Stimulated activated naive CD8-positive, alpha-beta T cell treated with anti-CD3 and anti-CD28 coated beads, Interleukin-15, Interleukin-2, amounts not matched to agents 100 ng/mL and 50 ng/mL, for 24 hours (primary cell): ENCODE results near the gene OR2C1.

Experiments used
- H3K27ac Mint-ChIP-seq: one replicate; pipeline ENCODE4 v1.8.0; 2021; ENCODE audit warnings: mild to moderate bottlenecking, mixed read lengths
- H3K27me3 Mint-ChIP-seq: one replicate; pipeline ENCODE4 v1.8.0; 2021; ENCODE audit warnings: mixed read lengths
- H3K36me3 Mint-ChIP-seq: one replicate; pipeline ENCODE4 v1.8.0; 2021; ENCODE audit warnings: low read depth, mixed read lengths
- H3K4me1 Mint-ChIP-seq: one replicate; pipeline ENCODE4 v1.8.0; 2021; ENCODE audit warnings: low read depth, mixed read lengths
- H3K4me3 Mint-ChIP-seq: one replicate; pipeline ENCODE4 v1.8.0; 2021; ENCODE audit warnings: mild to moderate bottlenecking, mixed read lengths
- H3K9me3 Mint-ChIP-seq: one replicate; pipeline ENCODE4 v1.8.0; 2021; ENCODE audit warnings: mixed read lengths

OR2C1 gene

DNA sequence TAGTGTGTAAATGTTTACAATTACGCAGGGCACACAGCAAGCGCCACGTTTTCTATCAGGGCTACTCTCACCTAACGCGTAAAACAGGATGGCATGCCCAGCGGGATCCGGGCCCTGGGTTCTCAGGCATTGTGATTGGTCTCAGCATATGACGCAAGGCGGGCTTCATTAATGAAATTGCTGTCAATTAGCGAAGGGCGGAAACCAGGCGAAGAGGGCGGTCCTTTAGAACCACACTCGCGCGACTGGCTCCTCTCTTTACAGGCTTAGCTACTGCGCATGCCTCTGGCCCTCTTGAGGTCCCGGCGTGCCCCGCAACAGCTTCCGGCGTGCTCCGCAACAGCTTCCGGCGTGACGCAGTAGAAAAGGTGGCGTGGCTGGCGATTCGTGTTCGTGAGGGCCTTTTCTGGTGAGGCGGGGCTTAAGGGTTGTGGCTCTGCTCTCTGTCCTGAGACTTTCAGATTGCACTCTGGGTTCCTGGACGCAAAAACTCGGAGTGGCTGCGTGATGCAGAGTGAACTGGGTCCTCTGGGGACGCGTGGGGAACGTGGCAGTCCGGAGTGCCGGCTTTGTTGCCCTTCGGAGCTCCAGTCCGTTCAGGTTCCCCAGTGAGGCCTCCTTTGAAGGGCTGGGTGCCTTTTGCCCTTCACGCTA is 9.2 kb downstream of the OR2C1 start:
- H3K4me1 Mint-ChIP-seq, result peaks cover 14% of the 10 kb centered on the region
- peaks cover 16% of the 10 kb centered on the region for H3K36me3 Mint-ChIP-seq
- H3K27ac Mint-ChIP-seq, result peak overlapping the region; percentile 87
- peak overlapping the region; percentile 83 for H3K4me3 Mint-ChIP-seq
- H3K27me3 Mint-ChIP-seq, result peaks cover 24% of the 10 kb centered on the region
- H3K9me3 Mint-ChIP-seq, result peaks cover 12% of the 10 kb centered on the region

- Mint-ChIP-seq H3K27me3 (no peaks in the 10 kb centered on the region), H3K36me3 (peaks cover 21% of the 10 kb centered on the region), H3K27ac (no peak overlapping the region), H3K9me3 (peaks cover 12% of the 10 kb centered on the region), H3K4me1 (peaks cover 14% of the 10 kb centered on the region), H3K4me3 (no peak overlapping the region)
Observed at GRCh38 chr16:3369073-3369472, 13.4 kb downstream of the OR2C1 start.

DNA sequence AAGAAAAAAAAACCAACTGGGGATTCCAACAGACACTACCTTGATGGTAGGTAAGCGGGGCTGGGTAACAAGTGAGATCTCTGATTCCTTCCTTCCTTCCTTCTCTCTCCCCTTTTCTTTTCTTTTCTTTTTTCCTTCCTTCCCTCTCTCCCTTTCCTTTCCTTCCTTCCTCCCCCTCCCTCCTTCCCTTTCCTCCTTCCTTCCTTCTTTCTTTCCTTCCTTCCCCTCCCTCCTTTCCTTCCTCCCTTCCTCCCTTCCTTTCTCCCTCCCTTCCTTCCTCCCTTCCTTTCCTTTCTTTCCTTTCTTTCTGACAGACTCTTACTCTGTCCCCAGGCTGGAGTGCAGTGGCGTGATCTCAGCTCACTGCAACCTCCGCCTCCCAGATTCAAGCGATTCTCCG is 20.0 kb downstream of the OR2C1 start:
- Mint-ChIP-seq H3K9me3 (peaks cover 36% of the 10 kb centered on the region), H3K4me3 (no peak overlapping the region), H3K36me3 (peaks cover 60% of the 10 kb centered on the region), H3K27me3 (no peaks in the 10 kb centered on the region), H3K27ac (no peak overlapping the region), H3K4me1 (no peaks in the 10 kb centered on the region)

- no peak overlapping the region for H3K27ac Mint-ChIP-seq
- H3K27me3 Mint-ChIP-seq, result no peaks in the 10 kb centered on the region
- no peaks in the 10 kb centered on the region for H3K4me1 Mint-ChIP-seq
- H3K9me3 Mint-ChIP-seq, result peaks cover 53% of the 10 kb centered on the region
- no peak overlapping the region for H3K4me3 Mint-ChIP-seq
- H3K36me3 Mint-ChIP-seq, result peaks cover 83% of the 10 kb centered on the region
Observed at GRCh38 chr16:3377917-3378316, 22.2 kb downstream of the OR2C1 start.

DNA sequence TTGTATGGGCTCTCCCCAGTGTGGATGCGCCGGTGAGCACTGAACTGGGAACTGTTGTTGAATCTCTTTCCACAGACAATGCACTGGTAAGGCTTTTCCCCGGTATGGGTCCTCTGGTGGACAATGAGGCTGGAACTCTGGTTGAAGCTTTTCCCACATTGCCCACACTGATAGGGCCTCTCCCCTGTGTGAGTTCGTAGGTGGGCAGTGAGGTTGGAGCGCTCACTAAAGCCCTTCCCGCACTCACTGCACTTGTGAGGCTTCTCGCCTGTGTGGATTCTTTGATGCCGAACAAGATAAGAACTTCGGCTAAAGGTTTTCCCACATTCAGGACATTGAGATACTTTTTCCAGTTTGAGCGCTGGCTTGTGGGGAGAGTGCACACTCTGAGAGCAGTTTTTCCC is 27.4 kb downstream of the OR2C1 start:
- Mint-ChIP-seq H3K4me1 (no peaks in the 10 kb centered on the region), H3K36me3 (peaks cover 90% of the 10 kb centered on the region), H3K4me3 (no peak overlapping the region), H3K27me3 (no peaks in the 10 kb centered on the region), H3K9me3 (peaks cover 49% of the 10 kb centered on the region), H3K27ac (no peak overlapping the region)

DNA sequence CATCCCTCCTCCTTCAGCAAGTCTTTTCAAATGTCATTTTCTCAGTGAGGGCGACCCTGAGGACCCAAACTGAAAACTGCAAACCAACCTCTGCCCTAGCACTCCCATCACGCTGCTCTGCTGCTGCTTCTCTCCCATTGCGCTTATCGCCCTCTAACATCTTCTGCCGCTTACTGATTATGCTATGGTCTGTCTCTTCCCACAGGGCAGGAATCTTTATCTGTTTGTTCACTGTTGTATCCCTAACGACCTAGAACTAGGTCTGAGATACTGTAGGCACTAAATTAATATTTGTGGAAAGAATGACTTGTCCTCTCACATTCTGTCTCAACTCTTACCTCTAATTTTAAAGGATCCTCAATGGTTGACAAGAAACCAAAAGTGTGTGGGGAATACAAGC is 32.6 kb downstream of the OR2C1 start:
- H3K4me3 Mint-ChIP-seq, result no peak overlapping the region
- H3K4me1 Mint-ChIP-seq, result no peaks in the 10 kb centered on the region
- H3K36me3 Mint-ChIP-seq, result peaks cover 86% of the 10 kb centered on the region
- H3K27me3 Mint-ChIP-seq, result no peaks in the 10 kb centered on the region
- peaks cover 38% of the 10 kb centered on the region for H3K9me3 Mint-ChIP-seq
- no peak overlapping the region for H3K27ac Mint-ChIP-seq

DNA sequence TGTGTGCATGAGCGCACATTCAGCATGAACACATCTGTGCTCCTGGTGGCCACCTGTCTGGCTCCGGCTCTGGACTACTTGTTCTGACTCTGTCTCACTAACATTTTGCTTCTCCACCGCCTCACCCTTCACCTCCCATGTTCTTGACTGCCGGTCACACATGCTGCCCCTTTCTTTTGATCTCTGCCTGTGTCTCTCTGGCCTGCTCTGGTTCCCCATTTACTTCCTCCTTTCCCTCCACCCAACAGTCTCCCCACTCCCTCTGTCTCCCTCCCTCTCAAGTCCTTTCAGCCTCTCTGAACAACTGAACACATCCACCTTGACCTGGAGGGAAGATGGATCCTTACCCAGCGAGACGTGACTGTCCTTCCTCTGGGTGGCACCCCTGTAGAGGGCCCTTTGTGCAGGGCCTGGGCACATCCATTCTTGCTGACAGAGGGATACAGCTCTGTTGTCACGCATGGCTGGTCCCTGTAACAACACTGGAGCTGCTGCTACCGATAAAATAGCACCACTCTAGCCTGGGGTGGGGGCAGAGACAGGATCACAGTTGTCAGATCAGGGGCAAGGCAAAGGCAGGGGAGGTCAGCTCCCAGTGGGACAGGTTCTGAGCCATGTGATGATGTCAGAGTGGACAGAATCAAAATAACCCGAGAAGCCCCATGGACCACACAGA is 34.1 kb downstream of the OR2C1 start:
- peaks cover 6% of the 10 kb centered on the region for H3K4me1 Mint-ChIP-seq
- H3K36me3 Mint-ChIP-seq, result peaks cover 86% of the 10 kb centered on the region
- no peak overlapping the region for H3K4me3 Mint-ChIP-seq
- peaks cover 42% of the 10 kb centered on the region for H3K9me3 Mint-ChIP-seq
- H3K27me3 Mint-ChIP-seq, result no peaks in the 10 kb centered on the region
- no peak overlapping the region for H3K27ac Mint-ChIP-seq

- Mint-ChIP-seq H3K36me3 (peaks cover 64% of the 10 kb centered on the region), H3K4me1 (peaks cover 49% of the 10 kb centered on the region), H3K9me3 (peaks cover 24% of the 10 kb centered on the region), H3K27ac (peak overlapping the region; percentile 91), H3K27me3 (no peaks in the 10 kb centered on the region), H3K4me3 (peak overlapping the region; percentile 94)
Observed at GRCh38 chr16:3400446-3400778, 44.7 kb downstream of the OR2C1 start.

DNA sequence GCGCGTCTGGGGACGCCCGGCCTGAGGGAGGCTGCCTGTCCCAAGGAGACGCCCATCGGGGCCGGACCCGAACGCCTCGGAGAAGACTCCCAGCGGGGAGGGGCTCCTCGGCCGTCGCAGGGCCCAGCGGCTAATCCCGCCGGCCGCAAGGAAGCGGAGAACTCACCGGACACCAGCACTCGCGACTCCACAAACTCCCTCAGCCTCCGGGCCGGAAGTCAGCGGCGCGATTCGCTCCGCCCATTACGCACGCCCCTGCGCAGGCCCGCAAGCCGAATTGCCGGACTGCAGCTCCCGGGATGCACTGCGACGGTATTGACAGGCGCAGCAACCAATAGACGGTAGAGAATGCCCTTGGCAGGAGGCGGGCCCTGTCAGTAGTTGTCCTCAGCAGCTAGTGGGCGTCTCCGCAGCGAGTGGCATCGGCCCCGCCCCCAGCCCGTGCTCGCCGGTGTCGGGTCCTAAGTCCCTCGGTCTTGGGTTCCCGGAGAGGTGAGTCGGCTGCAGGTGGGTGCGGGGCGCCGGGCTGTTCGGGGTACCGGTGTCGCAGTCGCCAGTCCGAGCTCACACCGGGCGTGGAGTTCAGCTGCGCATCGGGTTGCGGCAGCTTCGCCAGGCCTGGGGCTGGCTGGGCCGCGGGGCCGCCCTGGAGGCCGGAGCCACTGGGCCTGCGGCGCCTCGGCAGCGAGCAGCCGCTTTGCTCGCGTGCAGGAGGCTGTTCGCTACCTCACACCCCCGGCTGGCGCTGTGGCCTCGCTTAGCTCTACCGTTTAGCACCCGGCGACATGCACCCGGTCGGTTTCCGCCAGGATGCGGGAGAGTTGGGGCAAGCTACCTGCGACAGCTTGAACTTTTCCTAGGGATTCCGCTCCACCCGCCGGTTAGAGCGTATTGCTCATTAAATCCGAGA is 45.3 kb downstream of the OR2C1 start, which contains the start of the genes ZNF174 and ZSCAN32:
Gene ZNF174, plus strand, starts transcription at position 437 of the 910 bp plus-strand sequence. CDS start 790 bp downstream, outside the sequence.
Gene ZSCAN32, minus strand, starts transcription at position 226 of the 910 bp plus-strand sequence. CDS start 3,447 bp downstream, outside the sequence.
- Mint-ChIP-seq H3K36me3 (peaks cover 64% of the 10 kb centered on the region), H3K4me3 (peak within 1 kb of the TSS; percentile 94), H3K9me3 (peaks cover 24% of the 10 kb centered on the region), H3K27ac (peak within 1 kb of the TSS; percentile 91), H3K27me3 (no peaks in the 10 kb centered on the region), H3K4me1 (peaks cover 48% of the 10 kb centered on the region)

GRCh38 chr16:3401719-3402397 is 46.2 kb downstream of the OR2C1 start:
- Mint-ChIP-seq H3K27ac (peak overlapping the region; percentile 90), H3K36me3 (peaks cover 64% of the 10 kb centered on the region), H3K4me1 (peaks cover 45% of the 10 kb centered on the region), H3K27me3 (no peaks in the 10 kb centered on the region), H3K9me3 (peaks cover 25% of the 10 kb centered on the region), H3K4me3 (peak overlapping the region; percentile 94)
